ENCODE measurements around the gene CENPB.
A peak's percentile ranks its signal among the peaks of the same experiment; 100 is the strongest.
"Not testable (repeated sequence)": the region's sequence is repeated elsewhere in the genome, so short reads cannot be mapped to it uniquely, and the experiment has no call there.

CENPB gene

GRCh38 chr20:3786665-3787323, at the start of gene CENPB:
Gene CENPB (minus strand): TSS chr20:3786740. CDS start chr20:3786483, 257 bp downstream.
- Mint-ChIP-seq H3K4me3 (peak within 1 kb of the TSS; percentile 83), H3K36me3 (ENCODE audit: low read depth) (peaks cover 8% of the 10 kb centered on the region), H3K27ac (peak within 1 kb of the TSS; percentile 77), H3K27me3 (ENCODE audit: low read depth) (no peaks in the 10 kb centered on the region), H3K4me1 (ENCODE audit: low read depth) (peaks cover 29% of the 10 kb centered on the region), H3K9me3 (no peaks in the 10 kb centered on the region)

- no peaks in the 10 kb centered on the region for H3K27me3 Mint-ChIP-seq (ENCODE audit: low read depth)
- H3K9me3 Mint-ChIP-seq = no peaks in the 10 kb centered on the region
- no peak overlapping the region for H3K4me3 Mint-ChIP-seq
- peaks cover 3% of the 10 kb centered on the region for H3K36me3 Mint-ChIP-seq (ENCODE audit: low read depth)
- H3K27ac Mint-ChIP-seq = no peak overlapping the region
- H3K4me1 Mint-ChIP-seq (ENCODE audit: low read depth) = peaks cover 13% of the 10 kb centered on the region
Observed at GRCh38 chr20:3836132-3836531, 49.6 kb upstream of the CENPB start.

- not testable (repeated sequence) for H3K4me3 Mint-ChIP-seq; H3K4me1 Mint-ChIP-seq (ENCODE audit: low read depth); H3K9me3 Mint-ChIP-seq; H3K27ac Mint-ChIP-seq; H3K27me3 Mint-ChIP-seq (ENCODE audit: low read depth)
- H3K36me3 Mint-ChIP-seq (ENCODE audit: low read depth) = peaks cover 11% of the 10 kb centered on the region
Observed at GRCh38 chr20:3829891-3830290, 43.4 kb upstream of the CENPB start.

- peaks cover 11% of the 10 kb centered on the region for H3K36me3 Mint-ChIP-seq (ENCODE audit: low read depth)
- no peak overlapping the region for H3K27ac Mint-ChIP-seq
- no peaks in the 10 kb centered on the region for H3K27me3 Mint-ChIP-seq (ENCODE audit: low read depth)
- H3K9me3 Mint-ChIP-seq = no peaks in the 10 kb centered on the region
- no peak overlapping the region for H3K4me3 Mint-ChIP-seq
- peaks cover 3% of the 10 kb centered on the region for H3K4me1 Mint-ChIP-seq (ENCODE audit: low read depth)
Observed at GRCh38 chr20:3828798-3829197, 42.3 kb upstream of the CENPB start.

- Mint-ChIP-seq H3K27ac (no peak overlapping the region), H3K27me3 (ENCODE audit: low read depth) (no peaks in the 10 kb centered on the region), H3K4me3 (no peak overlapping the region), H3K36me3 (ENCODE audit: low read depth) (peaks cover 18% of the 10 kb centered on the region), H3K4me1 (ENCODE audit: low read depth) (peaks cover 3% of the 10 kb centered on the region), H3K9me3 (no peaks in the 10 kb centered on the region)
Observed at GRCh38 chr20:3826420-3826819, 39.9 kb upstream of the CENPB start.

GRCh38 chr20:3825526-3825925, 39.0 kb upstream of the CENPB start:
- H3K27ac Mint-ChIP-seq = no peak overlapping the region

GRCh38 chr20:3823881-3824280, 37.3 kb upstream of the CENPB start:
- H3K36me3 Mint-ChIP-seq (ENCODE audit: low read depth) = peaks cover 18% of the 10 kb centered on the region
- no peak overlapping the region for H3K4me3 Mint-ChIP-seq
- no peaks in the 10 kb centered on the region for H3K27me3 Mint-ChIP-seq (ENCODE audit: low read depth)
- H3K27ac Mint-ChIP-seq = no peak overlapping the region
- no peaks in the 10 kb centered on the region for H3K9me3 Mint-ChIP-seq
- H3K4me1 Mint-ChIP-seq (ENCODE audit: low read depth) = peaks cover 15% of the 10 kb centered on the region

More at GRCh38 chr20:3825526-3825925, 39.0 kb upstream of the CENPB start:
- H3K4me3 Mint-ChIP-seq = no peak overlapping the region
- H3K36me3 Mint-ChIP-seq (ENCODE audit: low read depth) = peaks cover 18% of the 10 kb centered on the region
- H3K4me1 Mint-ChIP-seq (ENCODE audit: low read depth) = peaks cover 6% of the 10 kb centered on the region
- H3K27me3 Mint-ChIP-seq (ENCODE audit: low read depth) = no peaks in the 10 kb centered on the region
- no peaks in the 10 kb centered on the region for H3K9me3 Mint-ChIP-seq

GRCh38 chr20:3821996-3822395, 35.5 kb upstream of the CENPB start:
- Mint-ChIP-seq H3K27ac (peak overlapping the region; percentile 76), H3K27me3 (ENCODE audit: low read depth) (no peaks in the 10 kb centered on the region), H3K4me3 (peak overlapping the region; percentile 87), H3K9me3 (no peaks in the 10 kb centered on the region), H3K4me1 (ENCODE audit: low read depth) (peaks cover 26% of the 10 kb centered on the region), H3K36me3 (ENCODE audit: low read depth) (peaks cover 16% of the 10 kb centered on the region)

- no peaks in the 10 kb centered on the region for H3K27me3 Mint-ChIP-seq (ENCODE audit: low read depth)
- peaks cover 18% of the 10 kb centered on the region for H3K36me3 Mint-ChIP-seq (ENCODE audit: low read depth)
- H3K4me3 Mint-ChIP-seq = peak overlapping the region; percentile 87
- H3K27ac Mint-ChIP-seq = peak overlapping the region; percentile 92
- H3K9me3 Mint-ChIP-seq = no peaks in the 10 kb centered on the region
- H3K4me1 Mint-ChIP-seq (ENCODE audit: low read depth) = peaks cover 30% of the 10 kb centered on the region
Observed at GRCh38 chr20:3820901-3821727, 34.6 kb upstream of the CENPB start.

GRCh38 chr20:3820048-3820900, 33.7 kb upstream of the CENPB start, which contains the start of gene AP5S1:
Gene AP5S1 (plus strand): TSS chr20:3820547. CDS start chr20:3822118, 1,571 bp downstream.
- H3K36me3 Mint-ChIP-seq (ENCODE audit: low read depth) = peaks cover 15% of the 10 kb centered on the region
- H3K27me3 Mint-ChIP-seq (ENCODE audit: low read depth) = no peaks in the 10 kb centered on the region
- peaks cover 38% of the 10 kb centered on the region for H3K4me1 Mint-ChIP-seq (ENCODE audit: low read depth)
- H3K27ac Mint-ChIP-seq = peak within 1 kb of the TSS; percentile 92
- peak within 1 kb of the TSS; percentile 87 for H3K4me3 Mint-ChIP-seq
- no peaks in the 10 kb centered on the region for H3K9me3 Mint-ChIP-seq

- H3K27ac Mint-ChIP-seq = peak overlapping the region; percentile 77
- peaks cover 40% of the 10 kb centered on the region for H3K4me1 Mint-ChIP-seq (ENCODE audit: low read depth)
- no peaks in the 10 kb centered on the region for H3K27me3 Mint-ChIP-seq (ENCODE audit: low read depth)
- H3K36me3 Mint-ChIP-seq (ENCODE audit: low read depth) = peaks cover 13% of the 10 kb centered on the region
- H3K4me3 Mint-ChIP-seq = peak overlapping the region; percentile 87
- no peaks in the 10 kb centered on the region for H3K9me3 Mint-ChIP-seq
Observed at GRCh38 chr20:3819411-3820047, 33.0 kb upstream of the CENPB start.

GRCh38 chr20:3818155-3819151, 31.9 kb upstream of the CENPB start:
- Mint-ChIP-seq H3K9me3 (no peaks in the 10 kb centered on the region), H3K4me1 (ENCODE audit: low read depth) (peaks cover 41% of the 10 kb centered on the region), H3K27ac (peak overlapping the region; percentile 59), H3K36me3 (ENCODE audit: low read depth) (peaks cover 13% of the 10 kb centered on the region), H3K4me3 (peak overlapping the region; percentile 52), H3K27me3 (ENCODE audit: low read depth) (no peaks in the 10 kb centered on the region)

GRCh38 chr20:3815703-3816315, 29.3 kb upstream of the CENPB start:
- peak overlapping the region; percentile 89 for H3K27ac Mint-ChIP-seq
- H3K9me3 Mint-ChIP-seq = no peaks in the 10 kb centered on the region
- no peaks in the 10 kb centered on the region for H3K27me3 Mint-ChIP-seq (ENCODE audit: low read depth)
- peak overlapping the region; percentile 79 for H3K4me3 Mint-ChIP-seq
- H3K36me3 Mint-ChIP-seq (ENCODE audit: low read depth) = peaks cover 15% of the 10 kb centered on the region
- peaks cover 62% of the 10 kb centered on the region for H3K4me1 Mint-ChIP-seq (ENCODE audit: low read depth)
